ENCODE results near the gene CABCOCO1.

Gene CABCOCO1

DNA sequence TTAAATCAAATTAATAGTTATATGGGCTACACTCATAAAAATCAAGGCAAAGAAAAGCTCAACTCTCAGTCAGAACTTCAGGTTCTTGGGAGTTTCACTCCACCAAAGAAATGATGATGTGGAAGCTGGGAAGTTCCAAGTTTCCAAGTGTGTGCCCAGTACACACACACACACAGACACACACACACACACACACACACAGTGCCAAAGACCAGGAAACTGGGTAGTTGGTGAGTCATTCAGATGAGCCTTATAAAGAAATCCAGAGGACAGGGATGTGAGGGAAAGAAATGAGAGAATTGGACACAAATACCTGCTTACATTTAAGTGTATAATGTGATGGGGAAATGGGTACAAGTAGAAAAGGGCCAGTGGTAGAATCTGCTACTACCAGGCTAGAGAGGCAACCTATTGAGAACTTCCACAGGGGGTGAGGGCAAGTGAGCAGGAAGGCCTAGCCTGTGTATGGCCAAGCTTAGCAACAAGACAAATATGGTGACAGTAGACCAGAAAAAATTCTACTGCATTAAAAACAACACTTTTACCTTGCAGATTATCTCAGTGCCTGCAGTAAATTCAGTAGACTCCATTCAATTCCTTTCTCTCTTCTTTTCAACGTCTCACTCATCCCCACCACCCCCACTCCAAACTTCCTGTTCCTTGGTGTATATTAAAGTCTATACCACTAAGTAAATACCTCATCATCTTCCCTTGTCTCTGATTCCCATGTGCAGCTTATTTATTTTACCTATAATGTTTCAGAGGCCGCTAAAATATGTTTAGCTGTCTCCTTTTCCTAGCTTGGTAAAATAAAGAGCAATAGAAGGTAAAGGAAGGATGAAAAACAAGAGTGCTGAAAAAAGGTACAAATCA lies 95.0 kb downstream of the CABCOCO1 start:
- no peak for DNase-seq

- DNase-seq = no peak
Observed at GRCh38 chr10:61758433-61758832, 95.7 kb downstream of the CABCOCO1 start.

- no peak for DNase-seq
Observed at GRCh38 chr10:61759751-61760150, 97.0 kb downstream of the CABCOCO1 start.

DNA sequence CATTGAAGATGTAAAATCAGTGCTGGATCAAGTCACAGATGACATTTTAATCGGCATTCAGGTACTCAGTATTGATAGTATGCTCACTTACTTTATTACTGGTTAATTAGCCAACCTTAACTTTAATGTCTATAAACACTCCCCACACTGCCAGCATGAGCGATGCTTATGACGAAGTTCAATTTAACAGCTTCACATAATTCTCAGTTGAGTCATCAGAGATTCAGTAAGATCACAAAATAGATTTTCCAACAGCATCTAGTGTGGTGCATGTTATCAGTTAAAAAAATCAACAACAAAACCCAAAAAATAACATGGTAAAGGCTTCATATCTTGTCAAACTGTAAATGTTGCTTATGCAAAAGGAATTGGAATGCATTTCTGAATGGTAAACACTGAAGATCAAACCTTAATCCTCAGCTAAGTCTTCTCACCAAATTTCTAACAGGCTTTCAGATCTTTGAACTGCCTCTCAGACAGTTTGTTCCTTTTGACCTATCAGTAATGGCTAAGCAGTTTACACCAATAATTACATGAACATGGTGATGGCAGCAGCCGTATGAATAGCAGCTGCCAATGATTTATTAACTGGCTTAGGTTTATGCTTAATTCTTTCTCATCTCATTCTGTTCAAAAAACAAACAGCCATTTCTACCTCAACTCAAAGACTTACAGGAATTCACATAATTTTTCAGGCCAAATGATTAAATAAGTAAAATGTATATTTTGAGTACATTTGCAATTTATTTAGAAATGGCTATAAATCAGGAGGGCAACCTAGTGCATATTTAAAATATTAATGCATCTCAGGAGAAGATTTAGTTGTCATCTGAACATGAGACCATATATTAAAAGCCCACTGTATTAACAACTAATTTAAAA lies 98.5 kb downstream of the CABCOCO1 start:
- DNase-seq = no peak

DNA sequence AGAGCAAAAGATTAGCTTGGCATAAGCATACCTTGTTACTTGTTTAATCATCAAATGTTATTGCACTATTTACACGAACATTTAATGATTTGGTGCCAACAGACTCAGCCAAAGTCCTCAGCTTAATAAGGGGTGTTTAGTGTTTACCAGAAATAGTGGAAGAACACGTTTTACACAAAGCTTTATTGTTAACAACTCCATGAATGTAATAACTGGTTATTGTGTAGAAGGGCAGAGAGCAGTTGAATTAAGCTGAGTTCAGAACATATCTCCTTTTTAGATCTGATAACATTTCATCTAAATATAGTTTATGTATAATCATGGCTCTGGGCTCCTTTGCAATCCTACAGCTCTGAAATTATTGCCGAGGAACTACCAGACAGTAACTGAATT lies 99.1 kb downstream of the CABCOCO1 start:
- DNase-seq = no peak

- DNase-seq = no peak
Observed at GRCh38 chr10:61763778-61764177, 101.0 kb downstream of the CABCOCO1 start.

GRCh38 chr10:61764486-61764885 lies 101.8 kb downstream of the CABCOCO1 start:
- no peak for DNase-seq

- no peak for DNase-seq
Observed at GRCh38 chr10:61765176-61766087, 102.7 kb downstream of the CABCOCO1 start.

DNA sequence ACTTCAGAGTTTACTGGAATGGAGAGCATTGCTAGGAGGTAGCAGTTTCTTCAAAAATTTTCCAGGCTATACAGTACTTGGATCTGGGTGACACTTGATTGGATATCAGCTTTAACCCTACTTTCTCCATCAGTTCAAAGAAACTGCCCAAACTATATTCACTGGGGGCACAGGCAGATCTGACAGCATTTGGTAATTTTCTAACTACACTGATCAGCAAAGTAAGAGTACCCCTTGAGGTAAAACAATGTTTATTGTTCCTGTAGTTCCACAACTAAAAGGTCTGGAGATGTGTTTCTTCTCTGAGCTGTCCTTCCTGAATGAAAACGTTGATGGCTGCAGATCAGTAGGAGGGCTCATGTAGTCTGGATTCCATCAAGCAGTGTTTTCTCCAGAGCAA lies 104.2 kb downstream of the CABCOCO1 start:
- DNase-seq = no peak

DNA sequence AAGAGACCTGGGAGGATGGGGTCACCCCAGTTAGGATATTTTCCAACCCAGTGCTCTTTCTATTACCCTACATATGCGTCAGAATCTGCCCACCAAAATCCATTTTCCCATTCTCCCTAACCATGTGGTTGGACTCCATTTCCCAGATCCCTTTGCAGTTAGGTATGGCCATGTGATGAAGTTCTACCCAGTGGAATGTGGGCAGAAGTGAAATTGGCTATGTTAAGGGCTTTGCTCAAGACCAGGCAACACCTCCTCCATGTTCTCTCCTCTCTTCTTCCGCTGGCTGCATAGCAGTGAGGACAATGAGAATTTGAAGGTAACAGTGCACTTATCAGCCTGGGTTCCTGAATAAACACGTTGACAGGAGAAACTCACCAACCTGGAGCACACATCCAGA lies 111.3 kb downstream of the CABCOCO1 start:
- no peak for DNase-seq

DNA sequence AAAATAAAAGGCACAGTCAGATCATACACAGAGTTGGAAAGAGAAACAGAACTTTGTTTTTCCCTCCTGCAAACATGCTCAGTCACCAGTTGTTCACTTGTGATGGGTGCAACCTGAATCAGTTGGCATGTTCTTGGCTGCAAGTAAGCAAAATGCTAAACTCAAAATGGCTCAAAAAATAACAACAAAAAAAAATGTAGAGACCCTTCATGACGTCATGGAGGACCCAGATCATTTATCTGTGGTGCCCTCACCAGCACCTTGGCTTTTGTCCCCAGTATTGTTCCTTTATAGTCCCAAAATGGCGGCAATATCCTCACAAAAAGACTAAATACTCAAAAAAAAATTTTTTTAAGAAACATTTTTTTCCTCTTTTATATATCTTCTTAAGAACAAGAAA lies 112.4 kb downstream of the CABCOCO1 start:
- no peak for DNase-seq

DNA sequence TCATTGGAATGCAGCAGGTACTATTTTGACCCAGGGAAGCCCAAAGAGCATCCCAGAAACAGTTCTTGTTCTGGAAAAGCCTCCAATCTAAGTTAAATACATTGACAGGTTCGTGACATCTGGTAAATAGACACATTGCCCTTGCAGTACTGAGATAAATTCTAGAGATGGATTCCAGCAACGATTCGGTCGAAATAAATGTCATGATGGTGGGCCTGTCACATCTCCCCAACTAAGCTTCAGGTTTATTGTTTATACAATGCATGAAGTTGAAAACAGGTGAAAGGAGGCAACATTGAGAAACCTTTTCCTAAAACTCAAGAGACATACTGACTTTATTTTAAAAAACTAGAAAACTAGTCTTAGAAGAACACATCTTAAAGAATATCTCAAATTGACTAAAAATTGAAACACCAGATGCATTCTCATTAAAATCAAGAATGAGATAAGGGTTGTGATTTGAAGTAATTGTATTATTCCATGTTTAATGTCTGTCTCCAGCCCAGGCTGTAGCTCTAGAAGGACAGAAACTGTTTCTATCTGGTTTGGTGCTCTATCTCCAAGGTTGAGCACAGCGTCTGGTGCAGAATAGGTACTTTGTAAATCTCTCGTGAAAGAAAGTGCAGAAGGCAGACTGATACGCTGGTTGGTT lies 114.0 kb downstream of the CABCOCO1 start:
- no peak for DNase-seq

DNA sequence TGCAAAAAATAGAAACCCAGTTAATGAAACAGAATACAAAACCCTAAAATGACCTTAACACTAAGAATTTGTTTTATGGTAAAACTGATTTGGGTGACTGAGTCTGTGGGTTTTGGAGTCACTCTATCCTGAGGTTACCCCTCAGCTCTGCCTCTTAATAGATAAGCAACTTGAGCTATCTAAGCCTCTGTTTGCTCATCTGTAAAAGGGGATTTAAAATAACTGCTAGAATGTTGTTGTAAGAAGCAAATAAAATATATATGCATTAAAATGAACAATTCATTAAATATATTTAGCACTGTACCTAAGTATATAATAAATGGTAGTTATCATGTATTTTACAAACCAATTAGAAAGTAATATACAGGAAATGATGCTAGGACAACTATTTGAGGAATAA lies 115.4 kb downstream of the CABCOCO1 start:
- DNase-seq = no peak

DNA sequence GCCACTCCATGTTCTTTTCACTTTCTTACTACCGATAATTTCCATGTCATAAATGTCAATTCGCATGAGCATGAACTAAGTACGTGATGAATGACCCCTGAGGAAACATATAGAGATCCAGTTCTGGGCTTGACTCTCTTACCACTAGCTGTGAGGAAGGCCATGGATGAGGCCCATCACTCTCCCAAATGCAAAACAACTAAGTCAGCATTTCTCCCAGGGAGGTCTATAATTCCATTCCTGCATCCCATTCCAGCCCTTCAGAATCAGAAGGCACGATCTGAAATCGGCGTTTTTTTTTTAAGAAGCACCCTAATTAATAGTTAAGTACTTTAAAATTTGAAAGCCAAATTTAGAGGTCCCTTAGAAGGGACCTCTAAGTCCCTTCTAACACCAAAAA lies 116.5 kb downstream of the CABCOCO1 start:
- no peak for DNase-seq

DNA sequence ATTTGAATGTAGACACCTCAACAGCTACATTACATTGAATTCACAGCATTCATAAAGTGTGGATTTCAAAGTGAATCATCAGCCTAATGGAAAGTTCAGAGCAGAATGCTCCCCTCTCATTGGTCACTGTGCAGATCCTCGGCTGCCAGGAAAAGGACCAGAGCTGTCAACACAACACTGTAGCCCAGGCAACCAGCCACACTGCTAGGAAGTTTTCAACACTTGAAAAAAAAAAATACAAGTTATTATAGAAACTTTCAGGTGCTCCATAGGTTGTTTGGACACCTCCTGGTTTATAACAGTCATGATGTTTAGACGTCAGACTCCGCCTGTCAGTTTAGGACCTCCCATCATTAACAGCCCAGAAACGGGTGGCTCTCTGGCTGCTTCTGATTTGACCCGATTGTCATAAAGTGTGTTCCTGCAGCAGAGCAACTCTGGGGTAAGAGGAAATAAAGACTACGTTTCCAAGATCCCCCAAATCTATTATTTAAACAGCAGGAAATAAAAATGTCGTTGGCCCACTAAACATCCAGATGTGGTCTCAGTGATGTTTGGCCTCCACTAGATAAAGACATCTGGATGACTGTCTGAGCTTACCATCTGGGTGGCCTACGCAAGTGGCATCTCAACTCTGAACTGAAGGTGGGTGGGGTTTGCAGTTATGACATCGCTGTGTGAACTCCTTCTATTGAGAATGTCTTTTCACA lies 117.4 kb downstream of the CABCOCO1 start:
- no peak for DNase-seq

- no peak for DNase-seq
Observed at GRCh38 chr10:61780732-61781131, 118.0 kb downstream of the CABCOCO1 start.

DNA sequence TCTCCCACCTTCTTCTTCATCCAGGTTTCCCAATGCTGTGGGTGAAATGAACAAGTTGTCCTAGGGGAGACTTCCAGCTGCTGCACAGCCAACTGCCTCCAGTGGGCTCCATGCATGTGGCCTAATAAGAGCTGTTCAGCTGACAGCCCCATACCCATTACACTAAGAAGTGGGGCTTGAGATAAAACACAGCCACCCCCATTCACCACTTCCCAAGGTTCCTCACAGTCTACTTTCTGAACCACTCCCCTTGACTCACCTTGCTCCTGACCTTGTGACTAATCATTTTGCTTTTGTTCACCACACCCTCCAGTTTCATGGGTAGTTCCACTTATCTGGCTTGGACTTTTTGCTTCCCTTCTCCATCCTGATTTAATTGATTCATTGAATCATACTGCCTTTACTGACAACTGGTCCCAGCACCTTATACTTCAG lies 119.3 kb downstream of the CABCOCO1 start:
- no peak for DNase-seq

- no peak for DNase-seq
Observed at GRCh38 chr10:61784354-61785133, 121.8 kb downstream of the CABCOCO1 start.

DNA sequence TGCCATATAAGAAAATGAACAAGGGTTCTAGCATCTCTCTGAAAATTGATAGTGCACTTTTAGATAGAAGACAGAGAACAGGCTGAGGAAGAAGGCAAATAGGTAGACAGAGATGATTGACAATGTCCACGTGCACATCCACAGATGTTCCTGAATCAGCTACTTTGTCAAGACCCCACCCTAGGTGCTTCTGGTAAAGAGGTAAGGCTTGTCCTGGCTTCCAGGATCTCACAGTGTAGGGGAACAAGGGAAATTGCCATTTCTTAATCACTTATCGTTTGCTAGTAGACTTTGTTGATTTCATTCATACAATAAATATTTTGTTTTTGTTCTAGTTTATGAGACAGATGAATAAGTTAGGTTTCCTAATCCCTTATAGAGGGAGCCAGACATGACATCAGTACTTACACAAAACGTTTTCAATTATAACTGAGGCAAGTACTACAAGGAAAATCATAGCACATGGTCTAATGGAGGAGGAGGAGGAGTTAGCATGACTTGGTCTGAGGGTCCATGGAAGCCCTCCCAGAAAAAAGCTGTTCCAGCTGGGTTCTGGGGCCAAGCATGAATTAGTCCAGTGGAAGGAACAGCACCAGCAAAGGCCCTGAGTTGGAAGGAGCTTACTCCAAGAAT lies 122.9 kb downstream of the CABCOCO1 start:
- no peak for DNase-seq

DNA sequence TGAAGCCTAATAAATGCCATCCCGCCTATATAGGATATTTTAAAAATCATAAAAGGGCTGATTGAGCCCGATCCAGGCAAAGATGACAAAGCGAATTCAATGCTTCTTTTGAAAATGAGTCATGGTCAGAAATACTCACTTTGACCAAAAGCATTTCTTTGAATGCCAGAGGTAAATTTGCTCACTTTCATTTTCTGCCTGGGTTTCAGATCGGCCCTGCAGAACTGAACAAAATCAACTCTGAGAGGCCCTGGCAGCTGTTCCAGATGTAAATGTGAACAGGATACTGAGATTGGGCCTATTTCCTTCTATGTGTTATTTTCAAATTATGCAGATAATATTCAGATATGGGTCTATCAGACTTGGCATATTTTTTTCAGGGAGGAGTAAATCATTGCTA lies 124.0 kb downstream of the CABCOCO1 start:
- no peak for DNase-seq

Measured in T-helper 9 cell (primary cell).